ENCODE measurements around the gene DCAF10. TPM values are rescaled to one million over a fixed set of nuclear protein-coding genes. Genes with fewer than 3 reads are reported as not detected.

Gene DCAF10
- total and polyA plus RNA-seq, 10 of the 15 experiments (the other 5 are each of a cell fraction or from before 2014, with no cell fraction given) = 3.9 to 21.7 (median 9.8) TPM

DNA sequence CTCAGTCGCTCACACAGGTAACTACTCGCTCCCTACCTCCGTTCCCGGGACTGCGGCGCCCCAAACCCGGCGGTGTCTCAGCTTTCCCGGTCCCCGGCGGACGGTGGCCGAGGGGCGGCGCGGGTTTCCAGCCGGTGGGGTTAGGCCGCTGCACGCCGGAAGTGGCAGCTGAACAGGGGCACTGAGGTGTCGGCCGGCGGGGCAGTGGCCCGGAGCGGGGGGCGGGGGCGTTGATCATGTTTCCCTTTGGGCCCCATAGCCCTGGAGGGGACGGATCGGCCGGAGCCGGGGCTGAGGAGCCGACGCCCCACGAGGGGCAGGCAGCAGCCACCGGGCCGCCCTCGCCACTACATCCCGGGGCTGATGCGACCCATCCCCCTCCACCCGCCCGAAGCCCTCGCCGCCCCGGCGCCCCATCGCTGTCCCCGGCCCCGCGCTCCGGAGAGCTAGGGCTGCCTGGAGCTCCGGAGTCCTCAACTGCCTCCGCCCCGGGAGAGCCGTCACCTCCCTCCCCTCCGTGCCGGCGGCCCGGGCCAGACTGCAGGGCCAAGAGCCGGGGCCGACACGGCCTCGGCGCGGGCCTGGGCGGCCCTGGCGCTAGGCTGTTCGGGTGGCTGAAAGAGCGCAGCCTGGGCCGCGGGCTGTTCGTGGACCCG, at the start of gene DCAF10 (continued):
- TF ChIP-seq BCL11A (IDR thresholded peaks at IDR 0.05; ENCODE audit: low read depth, low read length) = 0 out of 2 replicates have a peak, but pooled peaks have one; percentile 37
- TF ChIP-seq POLR2AphosphoS5 (IDR thresholded peaks at IDR 0.05; ENCODE audit: low read length) = peak; percentile 73
- TF ChIP-seq TARDBP (IDR thresholded peaks at IDR 0.05; ENCODE audit: borderline replicate concordance) = peak; percentile 89; the same call in 1 of the 2 replicates
- TF ChIP-seq RAD51 (IDR thresholded peaks at IDR 0.05) = no peak
- TF ChIP-seq YY1 (IDR thresholded peaks at IDR 0.05; ENCODE audit: low read depth, low read length) = peak; percentile 92
- peak; percentile 63 for TF ChIP-seq MXI1 (IDR thresholded peaks at IDR 0.05; ENCODE audit: low read depth, low read length)
- TF ChIP-seq ETV6 (conservative IDR thresholded peaks at IDR 0.05 in 1 of 2, IDR thresholded peaks at IDR 0.05 in 1 of 2; ENCODE audit: borderline replicate concordance in 1 of 2, low read depth in 1 of 2) = peak in 1 of 2 experiments; percentile 61; a peak in 2 of 4 replicates
- TF ChIP-seq ZNF207 (IDR thresholded peaks at IDR 0.05; ENCODE audit: borderline replicate concordance) = peak; percentile 98
- TF ChIP-seq KDM1A (IDR thresholded peaks at IDR 0.05; ENCODE audit: borderline replicate concordance) = no peak
- no peak for TF ChIP-seq HDAC2 (IDR thresholded peaks at IDR 0.05)
- TF ChIP-seq, protein P1, sequence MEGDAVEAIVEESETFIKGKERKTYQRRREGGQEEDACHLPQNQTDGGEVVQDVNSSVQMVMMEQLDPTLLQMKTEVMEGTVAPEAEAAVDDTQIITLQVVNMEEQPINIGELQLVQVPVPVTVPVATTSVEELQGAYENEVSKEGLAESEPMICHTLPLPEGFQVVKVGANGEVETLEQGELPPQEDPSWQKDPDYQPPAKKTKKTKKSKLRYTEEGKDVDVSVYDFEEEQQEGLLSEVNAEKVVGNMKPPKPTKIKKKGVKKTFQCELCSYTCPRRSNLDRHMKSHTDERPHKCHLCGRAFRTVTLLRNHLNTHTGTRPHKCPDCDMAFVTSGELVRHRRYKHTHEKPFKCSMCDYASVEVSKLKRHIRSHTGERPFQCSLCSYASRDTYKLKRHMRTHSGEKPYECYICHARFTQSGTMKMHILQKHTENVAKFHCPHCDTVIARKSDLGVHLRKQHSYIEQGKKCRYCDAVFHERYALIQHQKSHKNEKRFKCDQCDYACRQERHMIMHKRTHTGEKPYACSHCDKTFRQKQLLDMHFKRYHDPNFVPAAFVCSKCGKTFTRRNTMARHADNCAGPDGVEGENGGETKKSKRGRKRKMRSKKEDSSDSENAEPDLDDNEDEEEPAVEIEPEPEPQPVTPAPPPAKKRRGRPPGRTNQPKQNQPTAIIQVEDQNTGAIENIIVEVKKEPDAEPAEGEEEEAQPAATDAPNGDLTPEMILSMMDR (IDR thresholded peaks at IDR 0.05 in 2 of 3, conservative IDR thresholded peaks at IDR 0.05 in 1 of 3; ENCODE audit: control insufficient read depth in 2 of 3, extremely low read depth in 1 of 3, insufficient read depth in 1 of 3, low read depth in 3 of 3, low read length in 3 of 3) = no peak
- no peak for TF ChIP-seq ZNF622 (IDR thresholded peaks at IDR 0.05)
- TF ChIP-seq, protein P2, sequence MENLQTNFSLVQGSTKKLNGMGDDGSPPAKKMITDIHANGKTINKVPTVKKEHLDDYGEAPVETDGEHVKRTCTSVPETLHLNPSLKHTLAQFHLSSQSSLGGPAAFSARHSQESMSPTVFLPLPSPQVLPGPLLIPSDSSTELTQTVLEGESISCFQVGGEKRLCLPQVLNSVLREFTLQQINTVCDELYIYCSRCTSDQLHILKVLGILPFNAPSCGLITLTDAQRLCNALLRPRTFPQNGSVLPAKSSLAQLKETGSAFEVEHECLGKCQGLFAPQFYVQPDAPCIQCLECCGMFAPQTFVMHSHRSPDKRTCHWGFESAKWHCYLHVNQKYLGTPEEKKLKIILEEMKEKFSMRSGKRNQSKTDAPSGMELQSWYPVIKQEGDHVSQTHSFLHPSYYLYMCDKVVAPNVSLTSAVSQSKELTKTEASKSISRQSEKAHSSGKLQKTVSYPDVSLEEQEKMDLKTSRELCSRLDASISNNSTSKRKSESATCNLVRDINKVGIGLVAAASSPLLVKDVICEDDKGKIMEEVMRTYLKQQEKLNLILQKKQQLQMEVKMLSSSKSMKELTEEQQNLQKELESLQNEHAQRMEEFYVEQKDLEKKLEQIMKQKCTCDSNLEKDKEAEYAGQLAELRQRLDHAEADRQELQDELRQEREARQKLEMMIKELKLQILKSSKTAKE (IDR thresholded peaks at IDR 0.05; ENCODE audit: low read depth, poor library complexity, severe bottlenecking) = no peak
- no peak for TF ChIP-seq NFIC (IDR thresholded peaks at IDR 0.05; ENCODE audit: low read depth, low read length)
- no peak; the same call in 1 of the 2 replicates for TF ChIP-seq FOXM1 (IDR thresholded peaks at IDR 0.05; ENCODE audit: low read depth, low read length)
- TF ChIP-seq ZNF217 (IDR thresholded peaks at IDR 0.05) = peak; percentile 50; the same call in 1 of the 2 replicates
- TF ChIP-seq GATAD2B (conservative IDR thresholded peaks at IDR 0.05; ENCODE audit: low read depth) = peak; percentile 80
- peak; percentile 90 for TF ChIP-seq NR2F1 (conservative IDR thresholded peaks at IDR 0.05)
- peak; percentile 94 for TF ChIP-seq TCF12 (IDR thresholded peaks at IDR 0.05; ENCODE audit: low read depth, low read length)
- TF ChIP-seq POLR2A (IDR thresholded peaks at IDR 0.05; ENCODE audit: low read depth, low read length) = peak; percentile 95
- TF ChIP-seq JUNB (IDR thresholded peaks at IDR 0.05) = no peak
- TF ChIP-seq, protein P3, sequence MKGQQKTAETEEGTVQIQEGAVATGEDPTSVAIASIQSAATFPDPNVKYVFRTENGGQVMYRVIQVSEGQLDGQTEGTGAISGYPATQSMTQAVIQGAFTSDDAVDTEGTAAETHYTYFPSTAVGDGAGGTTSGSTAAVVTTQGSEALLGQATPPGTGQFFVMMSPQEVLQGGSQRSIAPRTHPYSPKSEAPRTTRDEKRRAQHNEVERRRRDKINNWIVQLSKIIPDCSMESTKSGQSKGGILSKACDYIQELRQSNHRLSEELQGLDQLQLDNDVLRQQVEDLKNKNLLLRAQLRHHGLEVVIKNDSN (IDR thresholded peaks at IDR 0.05; ENCODE audit: borderline replicate concordance, extremely low read length, insufficient read depth, low read depth, low read length) = peak; percentile 47
- peak; percentile 79 for TF ChIP-seq DPF2 (IDR thresholded peaks at IDR 0.05)
- peak; percentile 19; the same call in 1 of the 2 replicates for TF ChIP-seq ZNF384 (IDR thresholded peaks at IDR 0.05; ENCODE audit: borderline replicate concordance, low read depth, low read length)
- peak; percentile 87 for TF ChIP-seq NBN (IDR thresholded peaks at IDR 0.05)
- TF ChIP-seq IKZF2 (IDR thresholded peaks at IDR 0.05) = peak; percentile 92 to 94
- TF ChIP-seq RELA (IDR thresholded peaks at IDR 0.05; ENCODE audit: borderline replicate concordance, partially characterized antibody) = peak; percentile 83

Measured in GM12878 (cell line).